GM19328 (cell line): ENCODE results near the gene SLC25A12.
"Not testable (repeated sequence)": the region's sequence is repeated elsewhere in the genome, so short reads cannot be mapped to it uniquely, and the experiment has no call there.

Experiments
- ATAC-seq: cut with Tn5 transposase; IDR thresholded peaks from one replicate; pipeline ENCODE4 v1.9.1; 2021; ENCODE audit warnings: mild to moderate bottlenecking, moderate library complexity; ENCODE audit not compliant: unreplicated experiment

The SLC25A12 gene

GRCh38 chr2:171893824-171894611 lies at the start of gene SLC25A12:
TSS of gene SLC25A12 (minus strand) at chr2:171894244. CDS start at chr2:171894214, 30 bp downstream.
- ATAC-seq: peak; percentile 83

DNA sequence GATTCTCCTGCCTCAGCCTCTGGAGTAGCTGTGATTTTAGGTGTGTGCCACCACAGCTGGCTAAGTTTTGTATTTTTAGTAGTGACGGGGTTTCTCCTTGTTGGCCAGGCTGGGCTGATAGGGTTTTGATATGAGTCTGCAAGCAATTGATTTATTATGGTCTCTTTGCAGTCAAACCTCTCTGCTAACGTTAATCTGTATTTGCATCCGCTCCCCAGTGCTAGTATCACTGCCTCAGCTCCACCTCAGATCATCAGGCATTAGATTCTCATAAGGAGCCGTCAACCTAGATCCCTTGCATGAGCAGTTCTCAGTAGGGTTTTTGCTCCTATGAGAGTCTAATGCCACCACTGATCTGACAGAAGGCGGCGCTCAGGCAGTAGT lies 47.3 kb upstream of the SLC25A12 start:
- ATAC-seq: no peak

DNA sequence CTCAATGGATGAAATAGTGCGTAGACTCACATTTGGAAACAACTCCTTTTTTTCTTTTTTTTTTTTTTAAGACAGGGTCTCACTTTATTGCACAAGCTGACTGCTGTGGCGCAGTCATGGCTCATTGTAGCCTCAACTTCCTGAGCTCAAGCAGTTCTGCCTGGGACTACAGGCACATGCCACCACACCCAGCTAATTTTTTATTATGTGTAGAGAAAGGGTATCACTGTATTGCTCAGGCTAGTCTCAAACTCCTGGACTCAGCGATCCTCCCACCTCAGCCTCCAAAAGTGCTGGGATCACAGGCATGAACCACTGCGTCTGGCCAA lies 45.7 kb upstream of the SLC25A12 start:
- no peak for ATAC-seq

DNA sequence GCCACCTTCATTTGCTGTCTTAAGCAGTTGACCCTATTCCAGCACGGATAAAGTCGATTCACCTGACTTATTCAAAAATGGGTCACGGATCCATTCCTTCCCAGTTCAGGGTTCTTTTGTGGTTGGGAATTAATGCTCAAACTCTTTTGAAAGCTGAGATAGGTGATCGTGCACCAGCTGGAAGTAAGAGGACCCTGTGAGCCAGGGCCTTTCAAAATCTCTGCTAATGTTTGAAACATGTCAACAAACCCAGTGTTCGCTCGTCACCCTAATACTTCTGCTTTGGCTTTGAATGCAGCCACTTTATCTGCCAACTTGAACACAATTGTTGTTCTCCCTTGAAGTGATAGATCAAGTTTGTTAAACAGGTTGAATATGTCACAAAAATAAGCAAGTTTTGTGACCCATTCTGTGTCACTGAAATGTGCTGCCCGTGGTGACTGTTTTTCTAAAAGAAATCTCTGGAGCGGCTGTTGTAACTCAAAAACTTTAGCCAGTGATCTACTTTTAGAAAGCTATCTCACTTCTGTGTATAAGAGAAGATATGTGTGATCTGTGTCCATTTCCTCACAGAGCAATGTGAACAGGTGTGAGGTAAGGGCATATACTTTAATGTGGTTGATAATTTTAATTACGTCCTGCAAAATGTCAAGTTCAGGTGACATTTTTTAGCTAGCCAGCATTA lies 45.2 kb upstream of the SLC25A12 start:
- ATAC-seq: no peak

- ATAC-seq: no peak
Observed at GRCh38 chr2:171930385-171930784, 36.3 kb upstream of the SLC25A12 start.

DNA sequence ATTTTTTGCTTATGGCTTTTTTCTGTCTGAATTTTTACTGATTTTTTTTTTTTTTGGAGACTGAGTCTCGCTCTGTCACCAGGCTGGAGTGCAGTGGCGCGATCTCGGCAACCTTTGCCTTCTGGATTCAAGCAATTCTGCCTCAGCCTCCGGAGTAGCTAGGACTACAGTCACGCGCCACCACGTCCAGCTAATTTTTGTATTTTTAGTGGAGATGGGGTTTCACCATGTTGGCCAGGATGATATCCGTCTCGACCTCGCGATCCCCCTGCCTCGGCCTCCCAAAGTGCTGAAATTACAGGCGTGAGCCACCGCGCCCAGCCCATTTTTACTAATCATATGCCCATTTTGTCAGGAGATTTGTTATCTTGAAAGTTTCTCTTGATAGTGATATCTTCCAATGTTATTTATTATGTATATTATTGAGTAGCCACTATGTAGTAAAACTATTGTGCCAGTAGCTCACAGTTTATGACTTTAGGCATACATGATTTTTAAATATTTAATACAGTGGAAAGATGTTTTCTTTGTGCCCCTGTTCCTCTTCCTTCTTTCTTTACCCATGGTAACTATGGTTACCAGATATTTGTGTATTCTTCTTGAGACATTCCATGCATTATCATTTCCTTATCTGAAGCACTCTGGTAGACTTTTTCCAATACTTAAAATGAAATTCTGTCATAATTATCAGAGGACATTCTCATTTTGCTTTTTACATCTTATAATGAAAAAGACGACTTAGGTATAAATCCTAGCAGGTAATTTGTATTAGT lies 30.3 kb upstream of the SLC25A12 start:
- no peak for ATAC-seq

- ATAC-seq: no peak
Observed at GRCh38 chr2:171923206-171923605, 29.2 kb upstream of the SLC25A12 start.

- ATAC-seq: peak; percentile 97
Observed at GRCh38 chr2:171922230-171923022, 28.4 kb upstream of the SLC25A12 start, which contains the start of gene HAT1. TSS of gene HAT1 (plus strand) at chr2:171922461. CDS start at chr2:171922501, 40 bp downstream.

- ATAC-seq: peak; percentile 19
Observed at GRCh38 chr2:171921970-171922229, 27.9 kb upstream of the SLC25A12 start.

GRCh38 chr2:171919453-171919852 lies 25.4 kb upstream of the SLC25A12 start:
- no peak for ATAC-seq

DNA sequence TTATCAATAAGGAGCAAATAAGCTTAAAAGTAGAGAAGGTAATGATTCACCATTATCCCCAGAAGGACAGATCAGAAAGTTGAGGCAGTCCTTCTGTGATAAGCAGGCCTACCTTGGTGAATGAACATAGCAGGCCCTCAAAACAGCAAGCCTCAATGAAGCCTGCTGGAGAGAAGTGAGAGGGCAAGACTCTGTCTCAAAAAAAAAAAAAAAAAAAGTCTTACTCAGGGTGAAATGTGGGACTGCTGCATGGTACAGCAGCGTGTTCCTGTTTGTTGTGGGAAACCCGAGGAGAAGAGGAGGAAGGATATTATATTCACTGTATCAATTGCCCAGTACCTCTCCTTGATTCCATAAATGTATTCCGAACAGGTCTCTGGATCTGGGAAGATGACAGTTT lies 19.5 kb upstream of the SLC25A12 start:
- ATAC-seq: no peak

GRCh38 chr2:171910494-171910893 lies 16.4 kb upstream of the SLC25A12 start:
- ATAC-seq: no peak

DNA sequence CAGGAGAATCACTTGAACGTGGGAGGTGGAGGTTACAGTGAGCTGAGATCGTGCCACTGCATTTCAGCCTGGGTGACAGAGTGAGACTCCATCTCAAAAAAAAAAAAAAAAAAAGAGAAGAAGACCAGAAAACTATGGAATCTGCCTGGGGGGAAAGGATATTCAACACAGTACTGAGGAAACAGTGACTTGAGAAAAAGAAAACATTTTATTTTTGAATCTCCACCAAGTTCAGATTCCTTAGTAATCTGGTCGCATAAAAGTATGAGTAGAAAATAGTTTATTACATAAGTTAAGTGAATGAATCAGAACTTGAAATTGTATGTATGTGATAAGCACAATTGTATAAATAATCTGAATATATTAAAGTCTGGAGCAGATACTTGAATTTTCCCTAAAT lies 15.2 kb upstream of the SLC25A12 start:
- no peak for ATAC-seq

DNA sequence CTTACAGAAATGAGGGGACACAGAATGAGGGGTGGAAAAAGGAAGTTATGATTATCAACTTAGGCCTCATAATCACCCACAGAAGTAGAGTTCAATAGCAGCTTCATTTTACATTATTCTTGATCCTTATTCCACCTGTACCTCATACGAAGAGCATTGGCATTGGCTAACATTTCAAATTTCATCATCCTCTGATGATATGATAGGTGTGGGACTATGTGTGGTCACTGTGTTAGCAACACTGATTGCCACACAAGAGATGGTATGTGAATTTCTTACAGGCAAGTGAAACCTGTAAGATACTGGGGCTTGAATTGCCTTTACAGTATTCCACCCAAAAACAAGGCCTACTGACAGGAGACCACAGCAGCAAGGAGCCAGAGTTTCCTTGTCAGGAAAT lies 14.2 kb upstream of the SLC25A12 start:
- ATAC-seq: no peak

DNA sequence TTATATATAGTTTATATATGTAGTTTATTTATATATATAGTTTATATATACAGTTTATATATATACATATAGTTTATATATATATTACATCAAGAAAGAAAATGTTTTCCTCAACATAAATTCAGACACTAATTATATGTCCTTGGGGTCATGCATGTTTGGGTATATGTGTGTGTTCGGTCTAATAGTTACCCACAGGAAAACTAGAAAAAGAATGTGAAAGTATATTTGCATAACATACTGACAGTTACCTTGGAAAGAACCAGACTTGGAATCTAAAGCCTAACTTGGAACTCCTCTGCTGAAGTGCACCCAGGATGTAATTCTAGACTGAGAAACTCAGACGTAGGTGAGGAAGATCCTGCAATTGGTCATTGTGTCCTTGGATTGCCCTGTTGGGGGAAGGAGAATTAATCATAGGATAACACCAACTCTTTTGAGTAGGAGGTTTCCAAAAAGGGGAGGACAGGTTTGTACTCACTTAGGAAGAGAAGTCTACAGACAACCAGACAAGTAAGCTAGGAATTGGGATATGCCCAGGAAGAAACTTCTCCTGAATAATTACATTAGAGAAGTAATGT lies 8.9 kb upstream of the SLC25A12 start:
- no peak for ATAC-seq

- ATAC-seq: not testable (repeated sequence)
Observed at GRCh38 chr2:171899623-171900282, 5.7 kb upstream of the SLC25A12 start.

GRCh38 chr2:171895786-171896185 lies 1.7 kb upstream of the SLC25A12 start:
- ATAC-seq: no peak

- ATAC-seq: no peak
Observed at GRCh38 chr2:171894612-171894947, 536 bp upstream of the SLC25A12 start.

DNA sequence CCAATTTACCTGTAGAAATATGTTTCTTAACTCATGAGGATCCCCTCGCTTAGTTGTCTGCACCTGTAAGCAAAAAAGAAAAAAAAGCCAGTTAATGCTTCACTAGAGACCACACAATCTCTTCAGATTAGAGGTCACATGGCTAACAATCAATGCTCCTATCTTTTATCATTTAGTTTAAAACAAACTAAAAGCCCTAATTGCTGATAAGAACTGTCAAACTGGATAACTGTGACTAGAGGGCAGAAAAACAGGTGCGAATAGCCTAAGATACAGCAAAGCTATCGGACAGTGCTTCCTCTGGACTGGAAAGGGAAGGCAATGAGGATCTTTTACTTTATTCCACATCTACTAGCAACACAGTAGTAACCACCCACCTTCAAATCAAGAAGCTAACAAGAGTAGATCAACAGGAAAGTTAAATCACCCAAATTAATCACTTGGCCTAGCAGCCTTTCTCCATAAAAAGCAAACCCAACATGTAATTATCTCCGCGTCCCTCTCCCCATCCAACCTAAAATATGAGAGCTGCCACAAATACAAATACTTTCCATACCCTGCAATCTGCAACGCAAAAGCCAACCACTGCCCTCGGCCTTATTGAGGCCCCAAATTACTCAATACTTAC lies 734 bp downstream of the SLC25A12 start:
- ATAC-seq: no peak

GRCh38 chr2:171889808-171890207 lies 4.2 kb downstream of the SLC25A12 start:
- ATAC-seq: no peak
